K562 (cell line): ENCODE measurements around the gene VGLL4. TPM values are rescaled to one million over a fixed set of nuclear protein-coding genes. Genes with fewer than 3 reads are reported as not detected.

ENCODE experiments used
- ATAC-seq: fragments of 200-7000 bp; cut with Tn5 transposase; 3 replicates; pipeline ENCODE4 v1.9.1; 2020; ENCODE audit warnings: moderate library complexity
- BruUV-seq: library from RNA; stranded (reverse); fragments of 400-500 nt; replicated peaks from 2 replicates; lab custom pipeline; 2021; lab: Mats Ljungman, UMichigan
- CTCF ChIA-PET: fragments of 300-600 bp; formaldehyde crosslinking; extraction: SDS; loops from one replicate; lab custom pipeline; 2021; ENCODE audit warnings: low intra/inter-chr PET ratio; lab: Yijun Ruan, JAX
- POLR2A ChIA-PET: fragments of 300-600, 350-650 bp; sonication (Branson Sonifier 250); formaldehyde crosslinking; extraction: SDS; loops from one replicate; lab custom pipeline; 2021; ENCODE audit warnings: antibody characterized with exemption, inconsistent platforms; lab: Yijun Ruan, JAX
- DNase-seq, 4 experiments: peaks; one replicate each; pipeline versions ENCODE4 v3.0.0 to v3.0.0-alpha.2; 2011 to 2018; ENCODE audit warnings: low spot score in 3 of 4, mixed read lengths in 3 of 4; ENCODE audit errors: extremely low read depth in 1 of 4
- FAIRE-seq: peaks from 2 replicates; lab custom pipeline; 2011; peaks lifted over from hg19 to GRCh38; lab: Jason Lieb, UNC
- H2AFZ ChIP-seq: 2 replicates; pipeline ENCODE4 v1.6.0; 2011; ENCODE audit warnings: low read depth, low read length, control low read depth, inconsistent platforms
- H3K27ac ChIP-seq: fragments of 200-600 bp; 3 replicates; pipeline ENCODE4 v1.8.0; 2011; ENCODE audit warnings: low read depth, mild to moderate bottlenecking, control low read depth, inconsistent platforms, low read length, moderate library complexity, mixed read lengths; ENCODE audit errors: extremely low read depth
- H3K27me3 ChIP-seq, 2 experiments: fragments of 300-600 bp in 1 of 2; 2 replicates in 1 of 2; 3 replicates in 1 of 2; pipeline versions ENCODE4 v1.6.0 to v1.8.0; 2011; ENCODE audit warnings: inconsistent platforms in 2 of 2, low read length in 2 of 2, mild to moderate bottlenecking in 1 of 2, mixed read lengths in 1 of 2, moderate library complexity in 1 of 2; ENCODE audit not compliant: control insufficient read depth in 2 of 2, insufficient read depth in 2 of 2
- H3K36me3 ChIP-seq: fragments of 300-600 bp; 3 replicates; pipeline ENCODE4 v1.8.0; 2011; ENCODE audit warnings: mild to moderate bottlenecking, low read length, inconsistent platforms; ENCODE audit not compliant: control insufficient read depth, insufficient read depth
- H3K4me1 ChIP-seq, 2 experiments: fragments of 200-600 bp in 1 of 2; replicated peaks in 1 of 2; 2 replicates in 1 of 2; 3 replicates in 1 of 2; pipeline versions ENCODE4 v1.5.1 to v1.8.0; 2011; ENCODE audit warnings: inconsistent platforms in 2 of 2, low read length in 2 of 2, mild to moderate bottlenecking in 1 of 2, mixed read lengths in 1 of 2, moderate library complexity in 1 of 2; ENCODE audit not compliant: control insufficient read depth in 2 of 2, insufficient read depth in 2 of 2
- H3K4me2 ChIP-seq: 2 replicates; pipeline ENCODE4 v1.6.1; 2011; ENCODE audit warnings: low read length, control low read depth, inconsistent platforms, mixed read lengths; ENCODE audit not compliant: insufficient read depth
- H3K4me3 ChIP-seq: fragments of 200-600 bp; sonication (generic), shearing (Covaris generic); 2 replicates; pipeline ENCODE4 v1.5.1; 2016; ENCODE audit warnings: control low read depth, inconsistent platforms
- H3K79me2 ChIP-seq: fragments of 200-600 bp; 3 replicates; pipeline ENCODE4 v1.8.0; 2011; ENCODE audit warnings: low read length, inconsistent platforms; ENCODE audit not compliant: control insufficient read depth, insufficient read depth
- H3K9ac ChIP-seq, 2 experiments: 2 replicates each; pipeline versions ENCODE4 v1.6.0 to v1.6.1; 2011; ENCODE audit warnings: low read depth in 2 of 2, low read length in 2 of 2, control low read depth in 1 of 2, inconsistent platforms in 1 of 2, mild to moderate bottlenecking in 1 of 2, mixed read lengths in 1 of 2; ENCODE audit not compliant: insufficient read depth in 1 of 2
- H3K9me1 ChIP-seq: one replicate; pipeline ENCODE4 v1.6.0; 2011; ENCODE audit warnings: inconsistent platforms, mild to moderate bottlenecking, low read length, moderate library complexity; ENCODE audit not compliant: control insufficient read depth, insufficient read depth
- H3K9me3 ChIP-seq: replicated peaks from 2 replicates; pipeline ENCODE4 v1.5.1; 2011; ENCODE audit warnings: low read depth, low read length, inconsistent platforms; ENCODE audit not compliant: control insufficient read depth, insufficient read depth
- H4K20me1 ChIP-seq: replicated peaks from 2 replicates; pipeline ENCODE4 v1.6.1; 2011; ENCODE audit warnings: low read length, inconsistent platforms, mixed read lengths; ENCODE audit not compliant: control insufficient read depth, insufficient read depth
- CBX5 ChIP-seq: IDR thresholded peaks from 2 replicates; pipeline ENCODE4 v1.6.1; 2014; ENCODE audit warnings: low read depth, borderline replicate concordance
- CEBPG ChIP-seq, 3 experiments: fragments of 200-800 bp in 1 of 3; sonication (Bioruptor generic) in 1 of 3; sonication (generic) in 1 of 3; formaldehyde crosslinking in 1 of 3; IDR thresholded peaks in 2 of 3; conservative IDR thresholded peaks in 1 of 3; 2 replicates each; pipeline versions ENCODE4 v1.6.1 to v1.8.0; 2016 to 2022; ENCODE audit warnings: missing compliant biosample characterization in 2 of 3, missing genetic modification characterization in 2 of 3, mild to moderate bottlenecking in 1 of 3, missing genetic modification reagents in 1 of 3
- HDAC2 ChIP-seq: fragments of 450-650 bp; IDR thresholded peaks from 2 replicates; pipeline ENCODE4 v1.6.1; 2016; ENCODE audit warnings: mild to moderate bottlenecking
- POLR2H ChIP-seq: IDR thresholded peaks from 2 replicates; pipeline ENCODE4 v1.6.1; 2016; ENCODE audit warnings: missing genetic modification characterization, low read depth, mild to moderate bottlenecking, control low read depth, missing compliant biosample characterization, moderate library complexity
- SMARCA4 ChIP-seq: fragments of 450-650 bp; IDR thresholded peaks from 2 replicates; pipeline ENCODE4 v1.6.1; 2016
- WGBS: fragments of 100-300 bp; shearing (Covaris generic); methylation state at CpG from one replicate; pipeline ENCODE4 v1.1.6; 2016; ENCODE audit warnings: low coverage, mixed read lengths; ENCODE audit not compliant: insufficient coverage; ENCODE audit errors: missing lambda C conversion rate; 5-methylcytosine and 5-hydroxymethylcytosine counted together
- in situ Hi-C: fragments of 300-500 bp; cut with MboI; formaldehyde crosslinking; loops from 4 replicates; pipeline ENCODE4 v1.15.0; 2018; ENCODE audit warnings: inconsistent platforms, mixed read lengths
- intact Hi-C: fragments of 100-400 bp; cut with micrococcal nuclease; formaldehyde crosslinking; loops from 2 replicates; pipeline ENCODE4 v1.14.2; 2022
- polyA plus RNA-seq, 8 experiments: library from polyadenylated mRNA; depleted of rRNA in 4 of 8; stranded (reverse) in 5 of 8; unstranded in 3 of 8; fragments of >200 nt; fragmentation: Nextera tagmentation in 2 of 8; fragmentation: Illumina TruSeq in 1 of 8; extraction: Ambion mirVana in 2 of 8; extraction: Trizol in 1 of 8; gene quantifications; 2 replicates each; pipeline versions ENCODE4 v1.2.1 to v1.2.3, GENCODE V29; 2011 to 2014; ENCODE audit warnings: inconsistent platforms in 1 of 8, missing spikeins in 1 of 8
- total RNA-seq, 7 experiments: library from RNA; depleted of rRNA in 6 of 7; stranded (reverse); fragments of >200 nt in 6 of 7; fragmentation: Illumina TruSeq in 2 of 7; extraction: Trizol in 2 of 7; gene quantifications; 2 replicates each; pipeline versions ENCODE4 v1.2.1 to v1.2.3, GENCODE V29; 2011 to 2021; ENCODE audit warnings: low replicate concordance in 1 of 7
- TF ChIP-seq, protein P1 (sequence below): fragments of 450-650 bp; IDR thresholded peaks from 2 replicates; pipeline ENCODE4 v1.6.1; 2016; ENCODE audit warnings: mild to moderate bottlenecking, moderate library complexity
- TF ChIP-seq, protein P2 (sequence below), 2 experiments: fragments of 450-650 bp in 1 of 2; sonication (generic) in 1 of 2; formaldehyde crosslinking in 1 of 2; IDR thresholded peaks in 1 of 2; conservative IDR thresholded peaks in 1 of 2; 2 replicates each; pipeline versions ENCODE4 v1.6.1 to v1.8.1; 2016 to 2023; ENCODE audit warnings: mild to moderate bottlenecking in 2 of 2, moderate library complexity in 2 of 2, inconsistent platforms in 1 of 2, missing genetic modification reagents in 1 of 2

The VGLL4 gene
- total and polyA plus RNA-seq, 9 of the 15 experiments (the other 6 are each of a cell fraction or from before 2014, with no cell fraction given) = 0.27 to 10.9 (median 8.6) TPM

DNA sequence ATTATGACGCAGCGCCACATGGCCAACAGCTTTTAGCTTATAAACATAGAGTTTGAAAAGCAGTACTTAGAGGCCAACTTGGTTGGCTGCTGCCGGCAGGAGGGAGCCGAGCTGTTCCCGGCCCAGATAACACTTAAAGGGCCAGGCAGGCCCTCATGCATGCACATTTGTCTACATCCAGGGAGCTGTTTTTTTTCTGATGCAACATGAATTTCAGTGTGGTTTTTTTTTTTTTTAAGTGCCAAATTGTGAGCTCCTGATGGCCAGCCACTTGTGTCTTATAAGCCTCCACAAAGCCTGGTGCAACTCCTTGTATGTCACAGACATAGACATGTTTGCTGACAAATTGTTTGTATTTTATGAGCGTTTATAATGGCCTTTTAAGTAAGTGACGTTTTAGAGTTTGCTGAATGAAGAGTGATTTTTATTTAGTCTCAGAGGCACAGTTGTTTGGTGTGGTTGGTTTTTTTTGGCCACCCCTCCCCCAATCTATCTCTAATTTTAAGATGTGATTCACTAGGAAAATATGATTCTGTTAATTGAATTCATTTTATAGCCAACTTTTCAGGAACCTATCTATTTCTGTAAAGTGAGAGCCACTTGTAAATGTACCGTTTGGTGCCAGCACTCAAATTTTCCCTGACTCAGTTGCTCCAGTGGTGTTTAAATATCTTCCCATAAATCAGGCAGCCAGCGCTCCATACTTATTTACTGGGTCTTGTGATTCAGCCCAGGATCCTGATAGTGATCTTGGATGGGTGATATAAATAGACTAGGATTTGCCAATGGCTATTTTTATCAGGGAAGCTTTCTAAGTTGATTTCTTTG lies 134.3 kb downstream of the VGLL4 start:
- ChIA-PET POLR2A (interaction anchor here (0.7 to 1.7 kb wide), 5 partner anchors 9 to 1456 kb away, joined by 3 to 6 read pairs (median 6); no protein-coding TSS in a partner anchor), CTCF (interaction anchor here (0.6 kb wide), 1 partner anchor 325 kb away, joined by 3 read pairs; no protein-coding TSS in a partner anchor)
- H3K36me3 ChIP-seq = no peaks in the 10 kb centered on the region
- H3K9me3 ChIP-seq = no peaks in the 10 kb centered on the region
- H3K4me1 ChIP-seq = peaks cover 10 to 21% of the 10 kb centered on the region in 2 experiments
- H3K4me3 ChIP-seq = no peak overlapping the region
- 10% methylated on average over 9 of the region's 9 CpGs for WGBS
- H3K4me2 ChIP-seq = no peak overlapping the region
- ATAC-seq (peak; percentile 98), DNase-seq (peak; percentile 70 to 82 (median 76)), FAIRE-seq (peak; percentile 86)
- no peaks in the 10 kb centered on the region for H3K27me3 ChIP-seq
- no peaks in the 10 kb centered on the region for H3K9me1 ChIP-seq
- peak overlapping the region in 1 of 2 experiments; percentile 17; a peak in 1 of 4 replicates for H3K9ac ChIP-seq
- no TSS peak for BruUV-seq
- H4K20me1 ChIP-seq = no peaks in the 10 kb centered on the region
- H3K79me2 ChIP-seq = no peaks in the 10 kb centered on the region
- in situ Hi-C loops = no loop called here
- peak overlapping the region; percentile 60 for H3K27ac ChIP-seq
- intact Hi-C loops = no loop called here
- H2AFZ ChIP-seq = peak overlapping the region; percentile 76
- TF ChIP-seq CBX5 = no peak
- TF ChIP-seq POLR2H (tag) = peak; percentile 67
- peak; percentile 44; the same call in 1 of the 2 replicates for TF ChIP-seq SMARCA4
- TF ChIP-seq, protein P1, sequence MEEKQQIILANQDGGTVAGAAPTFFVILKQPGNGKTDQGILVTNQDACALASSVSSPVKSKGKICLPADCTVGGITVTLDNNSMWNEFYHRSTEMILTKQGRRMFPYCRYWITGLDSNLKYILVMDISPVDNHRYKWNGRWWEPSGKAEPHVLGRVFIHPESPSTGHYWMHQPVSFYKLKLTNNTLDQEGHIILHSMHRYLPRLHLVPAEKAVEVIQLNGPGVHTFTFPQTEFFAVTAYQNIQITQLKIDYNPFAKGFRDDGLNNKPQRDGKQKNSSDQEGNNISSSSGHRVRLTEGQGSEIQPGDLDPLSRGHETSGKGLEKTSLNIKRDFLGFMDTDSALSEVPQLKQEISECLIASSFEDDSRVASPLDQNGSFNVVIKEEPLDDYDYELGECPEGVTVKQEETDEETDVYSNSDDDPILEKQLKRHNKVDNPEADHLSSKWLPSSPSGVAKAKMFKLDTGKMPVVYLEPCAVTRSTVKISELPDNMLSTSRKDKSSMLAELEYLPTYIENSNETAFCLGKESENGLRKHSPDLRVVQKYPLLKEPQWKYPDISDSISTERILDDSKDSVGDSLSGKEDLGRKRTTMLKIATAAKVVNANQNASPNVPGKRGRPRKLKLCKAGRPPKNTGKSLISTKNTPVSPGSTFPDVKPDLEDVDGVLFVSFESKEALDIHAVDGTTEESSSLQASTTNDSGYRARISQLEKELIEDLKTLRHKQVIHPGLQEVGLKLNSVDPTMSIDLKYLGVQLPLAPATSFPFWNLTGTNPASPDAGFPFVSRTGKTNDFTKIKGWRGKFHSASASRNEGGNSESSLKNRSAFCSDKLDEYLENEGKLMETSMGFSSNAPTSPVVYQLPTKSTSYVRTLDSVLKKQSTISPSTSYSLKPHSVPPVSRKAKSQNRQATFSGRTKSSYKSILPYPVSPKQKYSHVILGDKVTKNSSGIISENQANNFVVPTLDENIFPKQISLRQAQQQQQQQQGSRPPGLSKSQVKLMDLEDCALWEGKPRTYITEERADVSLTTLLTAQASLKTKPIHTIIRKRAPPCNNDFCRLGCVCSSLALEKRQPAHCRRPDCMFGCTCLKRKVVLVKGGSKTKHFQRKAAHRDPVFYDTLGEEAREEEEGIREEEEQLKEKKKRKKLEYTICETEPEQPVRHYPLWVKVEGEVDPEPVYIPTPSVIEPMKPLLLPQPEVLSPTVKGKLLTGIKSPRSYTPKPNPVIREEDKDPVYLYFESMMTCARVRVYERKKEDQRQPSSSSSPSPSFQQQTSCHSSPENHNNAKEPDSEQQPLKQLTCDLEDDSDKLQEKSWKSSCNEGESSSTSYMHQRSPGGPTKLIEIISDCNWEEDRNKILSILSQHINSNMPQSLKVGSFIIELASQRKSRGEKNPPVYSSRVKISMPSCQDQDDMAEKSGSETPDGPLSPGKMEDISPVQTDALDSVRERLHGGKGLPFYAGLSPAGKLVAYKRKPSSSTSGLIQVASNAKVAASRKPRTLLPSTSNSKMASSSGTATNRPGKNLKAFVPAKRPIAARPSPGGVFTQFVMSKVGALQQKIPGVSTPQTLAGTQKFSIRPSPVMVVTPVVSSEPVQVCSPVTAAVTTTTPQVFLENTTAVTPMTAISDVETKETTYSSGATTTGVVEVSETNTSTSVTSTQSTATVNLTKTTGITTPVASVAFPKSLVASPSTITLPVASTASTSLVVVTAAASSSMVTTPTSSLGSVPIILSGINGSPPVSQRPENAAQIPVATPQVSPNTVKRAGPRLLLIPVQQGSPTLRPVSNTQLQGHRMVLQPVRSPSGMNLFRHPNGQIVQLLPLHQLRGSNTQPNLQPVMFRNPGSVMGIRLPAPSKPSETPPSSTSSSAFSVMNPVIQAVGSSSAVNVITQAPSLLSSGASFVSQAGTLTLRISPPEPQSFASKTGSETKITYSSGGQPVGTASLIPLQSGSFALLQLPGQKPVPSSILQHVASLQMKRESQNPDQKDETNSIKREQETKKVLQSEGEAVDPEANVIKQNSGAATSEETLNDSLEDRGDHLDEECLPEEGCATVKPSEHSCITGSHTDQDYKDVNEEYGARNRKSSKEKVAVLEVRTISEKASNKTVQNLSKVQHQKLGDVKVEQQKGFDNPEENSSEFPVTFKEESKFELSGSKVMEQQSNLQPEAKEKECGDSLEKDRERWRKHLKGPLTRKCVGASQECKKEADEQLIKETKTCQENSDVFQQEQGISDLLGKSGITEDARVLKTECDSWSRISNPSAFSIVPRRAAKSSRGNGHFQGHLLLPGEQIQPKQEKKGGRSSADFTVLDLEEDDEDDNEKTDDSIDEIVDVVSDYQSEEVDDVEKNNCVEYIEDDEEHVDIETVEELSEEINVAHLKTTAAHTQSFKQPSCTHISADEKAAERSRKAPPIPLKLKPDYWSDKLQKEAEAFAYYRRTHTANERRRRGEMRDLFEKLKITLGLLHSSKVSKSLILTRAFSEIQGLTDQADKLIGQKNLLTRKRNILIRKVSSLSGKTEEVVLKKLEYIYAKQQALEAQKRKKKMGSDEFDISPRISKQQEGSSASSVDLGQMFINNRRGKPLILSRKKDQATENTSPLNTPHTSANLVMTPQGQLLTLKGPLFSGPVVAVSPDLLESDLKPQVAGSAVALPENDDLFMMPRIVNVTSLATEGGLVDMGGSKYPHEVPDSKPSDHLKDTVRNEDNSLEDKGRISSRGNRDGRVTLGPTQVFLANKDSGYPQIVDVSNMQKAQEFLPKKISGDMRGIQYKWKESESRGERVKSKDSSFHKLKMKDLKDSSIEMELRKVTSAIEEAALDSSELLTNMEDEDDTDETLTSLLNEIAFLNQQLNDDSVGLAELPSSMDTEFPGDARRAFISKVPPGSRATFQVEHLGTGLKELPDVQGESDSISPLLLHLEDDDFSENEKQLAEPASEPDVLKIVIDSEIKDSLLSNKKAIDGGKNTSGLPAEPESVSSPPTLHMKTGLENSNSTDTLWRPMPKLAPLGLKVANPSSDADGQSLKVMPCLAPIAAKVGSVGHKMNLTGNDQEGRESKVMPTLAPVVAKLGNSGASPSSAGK = peak; percentile 82
- TF ChIP-seq HDAC2 = no peak
- peak; percentile 90 for TF ChIP-seq CEBPG (CRISPR knock-in tag; IDR thresholded peaks at IDR 0.05)
- peak; percentile 71 to 90 for TF ChIP-seq CEBPG (tag; conservative IDR thresholded peaks at IDR 0.05 in 1 of 2, IDR thresholded peaks at IDR 0.05 in 1 of 2)
- TF ChIP-seq, protein P2, sequence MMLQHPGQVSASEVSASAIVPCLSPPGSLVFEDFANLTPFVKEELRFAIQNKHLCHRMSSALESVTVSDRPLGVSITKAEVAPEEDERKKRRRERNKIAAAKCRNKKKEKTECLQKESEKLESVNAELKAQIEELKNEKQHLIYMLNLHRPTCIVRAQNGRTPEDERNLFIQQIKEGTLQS (IDR thresholded peaks at IDR 0.05) = peak; percentile 60
- TF ChIP-seq, protein P2 (CRISPR knock-in tag; conservative IDR thresholded peaks at IDR 0.05) = no peak
